H9 (cell line): ENCODE data around the gene KLF14. TPM values are rescaled to one million over a fixed set of nuclear protein-coding genes. Genes with fewer than 3 reads are reported as not detected.

Experiments
- DNase-seq: peaks from one replicate; pipeline ENCODE4 v3.0.0-alpha.2; 2017
- H2AFZ ChIP-seq: one replicate; pipeline ENCODE4 v1.6.1; 2013; ENCODE audit warnings: mild to moderate bottlenecking, low read length, control low read depth, moderate library complexity
- H2AK5ac ChIP-seq: 2 replicates; pipeline ENCODE4 v1.6.1; 2013; ENCODE audit warnings: low read length, control low read depth, mixed read lengths; ENCODE audit not compliant: insufficient read length
- H2BK120ac ChIP-seq: one replicate; pipeline ENCODE4 v1.6.1; 2013; ENCODE audit warnings: low read depth, mild to moderate bottlenecking, low read length, control low read depth, inconsistent platforms; ENCODE audit not compliant: poor library complexity, severe bottlenecking
- H2BK12ac ChIP-seq: 2 replicates; pipeline ENCODE4 v1.6.1; 2013; ENCODE audit warnings: low read length, control low read depth, mixed read lengths, low read depth; ENCODE audit not compliant: insufficient read length
- H2BK15ac ChIP-seq: 2 replicates; pipeline ENCODE4 v1.6.1; 2013; ENCODE audit warnings: low read depth, low read length, control low read depth
- H2BK20ac ChIP-seq: one replicate; pipeline ENCODE4 v1.6.1; 2013; ENCODE audit warnings: low read depth, mild to moderate bottlenecking, low read length, control low read depth, inconsistent platforms; ENCODE audit not compliant: poor library complexity, severe bottlenecking
- H2BK5ac ChIP-seq: 2 replicates; pipeline ENCODE4 v1.6.1; 2013; ENCODE audit warnings: low read length, control low read depth, mixed read lengths; ENCODE audit not compliant: insufficient read length
- H3K14ac ChIP-seq: 2 replicates; pipeline ENCODE4 v1.6.1; 2013; ENCODE audit warnings: low read length, control low read depth; ENCODE audit not compliant: insufficient read depth
- H3K18ac ChIP-seq: 2 replicates; pipeline ENCODE4 v1.6.1; 2013; ENCODE audit warnings: low read depth, mild to moderate bottlenecking, mixed read lengths, low read length, control low read depth; ENCODE audit not compliant: insufficient read length
- H3K23ac ChIP-seq: 2 replicates; pipeline ENCODE4 v1.6.1; 2013; ENCODE audit warnings: low read length, control low read depth, mixed read lengths, low read depth; ENCODE audit not compliant: insufficient read length
- H3K23me2 ChIP-seq: 2 replicates; pipeline ENCODE4 v1.6.1; 2013; ENCODE audit warnings: low read depth, mild to moderate bottlenecking, mixed read lengths, low read length, control low read depth; ENCODE audit not compliant: insufficient read length, poor library complexity, severe bottlenecking
- H3K27ac ChIP-seq: 2 replicates; pipeline ENCODE4 v1.5.1; 2013; ENCODE audit warnings: low read length, control low read depth, mixed read lengths, low read depth; ENCODE audit not compliant: insufficient read length
- H3K27me3 ChIP-seq: 2 replicates; pipeline ENCODE4 v1.6.1; 2013; ENCODE audit warnings: low read length, control low read depth, inconsistent platforms; ENCODE audit not compliant: insufficient read depth
- H3K4ac ChIP-seq: 2 replicates; pipeline ENCODE4 v1.6.1; 2013; ENCODE audit warnings: low read depth, mild to moderate bottlenecking, control low read depth, inconsistent platforms, low read length, moderate library complexity
- H3K4me1 ChIP-seq: 2 replicates; pipeline ENCODE4 v1.6.1; 2013; ENCODE audit warnings: low read length, control low read depth, inconsistent platforms; ENCODE audit not compliant: insufficient read depth
- H3K4me2 ChIP-seq: 2 replicates; pipeline ENCODE4 v1.6.1; 2013; ENCODE audit warnings: low read length, control low read depth, mixed read lengths; ENCODE audit not compliant: insufficient read length, insufficient read depth
- H3K56ac ChIP-seq: 2 replicates; pipeline ENCODE4 v1.6.1; 2013; ENCODE audit warnings: low read depth, mild to moderate bottlenecking, mixed read lengths, low read length, control low read depth; ENCODE audit not compliant: insufficient read length
- H3K79me1 ChIP-seq: 2 replicates; pipeline ENCODE4 v1.6.1; 2013; ENCODE audit warnings: low read depth, mild to moderate bottlenecking, moderate library complexity, low read length, control low read depth, inconsistent platforms; ENCODE audit not compliant: insufficient read depth, poor library complexity, severe bottlenecking
- H3K79me2 ChIP-seq: 2 replicates; pipeline ENCODE4 v1.6.1; 2013; ENCODE audit warnings: low read length, control low read depth, inconsistent platforms; ENCODE audit not compliant: insufficient read depth
- H3K9ac ChIP-seq: 2 replicates; pipeline ENCODE4 v1.6.1; 2013; ENCODE audit warnings: low read length, control low read depth, mixed read lengths; ENCODE audit not compliant: insufficient read length; ENCODE audit errors: extremely low read depth
- H3K9me3 ChIP-seq: one replicate; pipeline ENCODE4 v1.6.1; 2013; ENCODE audit warnings: low read depth, low read length, inconsistent platforms; ENCODE audit not compliant: control insufficient read depth
- H3T11ph ChIP-seq: one replicate; pipeline ENCODE4 v1.6.1; 2013; ENCODE audit warnings: mild to moderate bottlenecking, low read length, control low read depth, inconsistent platforms
- H4K20me1 ChIP-seq: one replicate; pipeline ENCODE4 v1.6.1; 2013; ENCODE audit not compliant: control insufficient read depth, insufficient read length, insufficient read depth
- H4K5ac ChIP-seq: 2 replicates; pipeline ENCODE4 v1.6.1; 2013; ENCODE audit warnings: low read depth, mild to moderate bottlenecking, mixed read lengths, low read length, control low read depth; ENCODE audit not compliant: insufficient read length
- H4K8ac ChIP-seq: replicated peaks from 2 replicates; pipeline ENCODE4 v1.6.1; 2013; ENCODE audit warnings: low read length, control low read depth, mixed read lengths, low read depth; ENCODE audit not compliant: insufficient read length
- H4K91ac ChIP-seq: 2 replicates; pipeline ENCODE4 v1.6.1; 2013; ENCODE audit warnings: low read depth, mild to moderate bottlenecking, moderate library complexity, mixed read lengths, low read length, control low read depth; ENCODE audit not compliant: insufficient read length
- H3K27ac Mint-ChIP-seq, 3 experiments: 2 replicates in 2 of 3; 3 replicates in 1 of 3; pipeline ENCODE4 v1.8.0; 2020 to 2021; ENCODE audit warnings: mixed read lengths in 3 of 3, mild to moderate bottlenecking in 1 of 3, moderate library complexity in 1 of 3
- H3K27me3 Mint-ChIP-seq: 2 replicates; pipeline ENCODE4 v1.8.0; 2021; ENCODE audit warnings: low read depth, mild to moderate bottlenecking, moderate library complexity, mixed read lengths
- H3K36me3 Mint-ChIP-seq, 3 experiments: 2 replicates in 2 of 3; 3 replicates in 1 of 3; pipeline ENCODE4 v1.8.0; 2020 to 2021; ENCODE audit warnings: low read depth in 3 of 3, mixed read lengths in 3 of 3; ENCODE audit not compliant: insufficient read depth in 1 of 3
- H3K4me1 Mint-ChIP-seq, 2 experiments: 2 replicates each; pipeline ENCODE4 v1.8.0; 2020; ENCODE audit warnings: mixed read lengths in 2 of 2
- H3K4me3 Mint-ChIP-seq, 2 experiments: 2 replicates in 1 of 2; 3 replicates in 1 of 2; pipeline ENCODE4 v1.8.0; 2020 to 2021; ENCODE audit warnings: mild to moderate bottlenecking in 2 of 2, mixed read lengths in 2 of 2, moderate library complexity in 1 of 2
- H3K9me3 Mint-ChIP-seq, 2 experiments: 2 replicates in 1 of 2; 3 replicates in 1 of 2; pipeline ENCODE4 v1.8.0; 2020; ENCODE audit warnings: mild to moderate bottlenecking in 2 of 2, mixed read lengths in 2 of 2, moderate library complexity in 1 of 2
- CTCF ChIP-seq: fragments of 200-600 bp; sonication (generic); conservative IDR thresholded peaks from 3 replicates; pipeline ENCODE4 v1.8.0; 2021; ENCODE audit warnings: antibody characterized with exemption, mild to moderate bottlenecking
- WGBS: extraction: QIAGEN DNeasy Blood & Tissue Kit; methylation state at CpG from one replicate; pipeline ENCODE4 v1.1.7; 2013; ENCODE audit warnings: missing lambda C conversion rate, low lambda C conversion rate, mixed read lengths; ENCODE audit not compliant: insufficient read length; ENCODE audit errors: extremely low coverage; 5-methylcytosine and 5-hydroxymethylcytosine counted together
- total RNA-seq: library from RNA; stranded (reverse); gene quantifications from 2 replicates; pipeline ENCODE4 v1.2.1, GENCODE V29; 2021

Gene KLF14
- total RNA-seq, 1 experiment from 2014 or later = not detected

GRCh38 chr7:130748531-130749389 is 14.8 kb upstream of the KLF14 start:
- no peak overlapping the region for H3K23ac ChIP-seq
- no peak overlapping the region for H2BK20ac ChIP-seq
- no peaks in the 10 kb centered on the region for H3K4me1 ChIP-seq
- no peak overlapping the region for H2AK5ac ChIP-seq
- H3K79me2 ChIP-seq = no peaks in the 10 kb centered on the region
- no peak overlapping the region for H4K91ac ChIP-seq
- H2BK120ac ChIP-seq = no peak overlapping the region
- no peak for DNase-seq
- H2BK5ac ChIP-seq = no peak overlapping the region
- no peak overlapping the region for H3K4me3 Mint-ChIP-seq
- WGBS = no CpG with 5 or more reads among the region's 5 CpGs
- no peak overlapping the region for H2AFZ ChIP-seq
- H3K14ac ChIP-seq = no peak overlapping the region
- H3T11ph ChIP-seq = no peak overlapping the region
- H3K27me3 ChIP-seq = no peaks in the 10 kb centered on the region
- H4K20me1 ChIP-seq = no peaks in the 10 kb centered on the region
- no peak overlapping the region for H4K5ac ChIP-seq
- TF ChIP-seq CTCF = no peak
- H3K27me3 Mint-ChIP-seq = peaks cover 14% of the 10 kb centered on the region
- no peak overlapping the region for H3K27ac ChIP-seq
- no peak overlapping the region for H3K4me2 ChIP-seq
- H3K23me2 ChIP-seq = no peaks in the 10 kb centered on the region
- H2BK15ac ChIP-seq = no peak overlapping the region
- H3K36me3 Mint-ChIP-seq = no peaks in the 10 kb centered on the region
- no peak overlapping the region for H3K56ac ChIP-seq
- H3K18ac ChIP-seq = no peak overlapping the region
- H2BK12ac ChIP-seq = no peak overlapping the region
- H3K79me1 ChIP-seq = no peaks in the 10 kb centered on the region
- H3K9me3 Mint-ChIP-seq = no peaks in the 10 kb centered on the region
- H3K27ac Mint-ChIP-seq = no peak overlapping the region
- no peaks in the 10 kb centered on the region for H3K4me1 Mint-ChIP-seq
- H3K9me3 ChIP-seq = no peaks in the 10 kb centered on the region
- H3K4ac ChIP-seq = no peak overlapping the region
- no peak overlapping the region for H3K9ac ChIP-seq
- H4K8ac ChIP-seq = no peak overlapping the region
